HG02981 (cell line): ENCODE measurements around the gene PPP1R7.

Experiments used
- ATAC-seq: cut with Tn5 transposase; IDR thresholded peaks from one replicate; pipeline ENCODE4 v1.9.1; 2021; ENCODE audit warnings: mild to moderate bottlenecking, moderate library complexity; ENCODE audit not compliant: unreplicated experiment

The PPP1R7 gene

GRCh38 chr2:241120440-241120839 lies 29.8 kb upstream of the PPP1R7 start:
- ATAC-seq = no peak

DNA sequence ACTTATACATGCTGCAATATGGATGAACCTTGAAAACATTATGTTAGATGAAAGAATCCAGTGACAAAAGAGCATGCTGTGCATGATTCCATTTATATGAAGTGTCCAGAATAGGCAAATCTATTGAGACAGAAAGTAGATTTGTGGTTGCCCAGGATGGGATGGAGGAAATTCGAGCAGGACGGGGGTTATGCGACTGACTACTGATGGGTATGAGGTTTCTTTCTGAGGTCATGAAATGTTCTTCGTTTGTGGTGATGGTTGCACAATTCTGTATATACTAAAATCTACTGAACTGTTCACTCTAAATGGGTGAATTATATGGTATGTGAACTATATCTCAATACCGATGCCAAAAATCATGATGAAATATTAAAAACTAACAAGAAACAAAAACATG lies 29.3 kb upstream of the PPP1R7 start:
- no peak for ATAC-seq

GRCh38 chr2:241122376-241123002 lies 27.8 kb upstream of the PPP1R7 start:
- no peak for ATAC-seq

DNA sequence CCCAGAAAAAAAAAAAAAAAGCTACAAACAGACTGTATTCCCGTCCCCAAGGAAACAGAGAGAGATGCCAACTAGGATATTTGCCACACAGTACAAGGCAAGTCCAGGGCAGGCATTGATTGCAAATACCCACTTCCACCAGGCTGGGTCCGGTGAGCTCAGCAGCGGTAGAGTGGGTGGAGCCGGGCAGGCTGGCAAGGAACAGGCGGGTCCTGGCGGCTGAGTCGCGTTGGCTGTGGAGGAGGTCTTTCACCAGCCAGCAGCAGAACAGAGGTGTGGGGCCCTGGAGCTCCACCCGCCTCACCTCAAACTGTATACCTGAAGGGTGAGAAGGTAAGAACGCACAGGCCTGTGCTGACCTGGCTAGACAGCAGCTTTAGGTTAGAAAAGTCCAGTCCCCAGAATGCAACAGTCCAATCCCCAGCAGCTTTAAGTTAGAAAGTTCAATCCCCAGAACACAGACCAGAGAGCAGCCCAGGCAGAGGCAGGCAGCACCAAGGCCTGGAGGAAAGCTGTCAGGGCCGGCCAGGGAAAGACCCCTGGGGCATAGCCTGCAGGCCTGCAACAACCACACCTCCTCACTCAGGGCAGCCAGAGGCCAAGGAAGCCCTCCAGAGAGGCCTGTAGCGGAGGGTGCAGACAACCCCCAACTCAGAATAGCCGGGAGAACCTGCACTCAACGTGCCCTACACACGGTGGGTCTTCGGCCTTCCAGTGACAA lies 26.3 kb upstream of the PPP1R7 start:
- ATAC-seq = no peak

GRCh38 chr2:241125626-241126025 lies 24.6 kb upstream of the PPP1R7 start:
- ATAC-seq = no peak

- ATAC-seq = no peak
Measured at GRCh38 chr2:241126201-241126611, 24.1 kb upstream of the PPP1R7 start.

DNA sequence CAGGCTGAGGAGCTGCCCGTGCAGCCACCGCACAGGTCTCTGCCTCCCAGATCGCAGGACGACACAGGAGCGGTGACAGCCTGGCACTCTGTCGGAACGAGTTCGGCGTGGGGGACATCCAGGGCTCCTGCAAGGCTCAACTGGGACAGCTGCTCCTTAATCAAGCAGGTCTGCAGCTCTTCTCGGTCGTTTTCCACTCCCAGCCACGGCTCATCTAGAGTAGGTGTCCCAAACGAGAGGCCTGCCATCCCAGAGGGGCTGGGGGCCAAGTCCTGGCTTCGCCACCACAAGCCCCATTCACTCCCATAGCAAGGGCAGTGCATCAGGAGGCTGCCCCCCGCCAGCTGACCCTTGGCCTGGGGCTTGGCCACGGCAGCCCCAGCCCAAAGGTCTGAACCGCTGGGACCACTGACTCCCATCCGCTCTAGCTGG lies 23.5 kb upstream of the PPP1R7 start:
- no peak for ATAC-seq

DNA sequence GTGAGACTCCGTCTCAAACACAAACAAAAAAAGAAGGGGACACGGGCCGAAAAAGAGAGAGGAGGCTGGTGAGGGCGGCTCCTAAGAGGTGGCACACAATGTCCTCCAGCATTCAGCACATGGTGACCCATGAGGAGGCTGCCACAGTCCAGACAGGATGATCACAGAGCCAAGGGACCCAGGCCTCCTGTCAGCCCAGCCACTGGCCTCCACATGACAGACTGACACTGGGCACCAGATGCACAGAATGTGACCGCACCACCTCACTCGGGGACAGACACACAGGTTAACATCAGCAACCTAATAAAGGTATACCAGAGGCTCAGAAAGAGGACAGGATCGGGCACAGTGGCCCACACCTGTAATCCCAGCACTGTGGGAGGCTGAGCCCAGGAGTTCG lies 22.0 kb upstream of the PPP1R7 start:
- ATAC-seq = no peak

DNA sequence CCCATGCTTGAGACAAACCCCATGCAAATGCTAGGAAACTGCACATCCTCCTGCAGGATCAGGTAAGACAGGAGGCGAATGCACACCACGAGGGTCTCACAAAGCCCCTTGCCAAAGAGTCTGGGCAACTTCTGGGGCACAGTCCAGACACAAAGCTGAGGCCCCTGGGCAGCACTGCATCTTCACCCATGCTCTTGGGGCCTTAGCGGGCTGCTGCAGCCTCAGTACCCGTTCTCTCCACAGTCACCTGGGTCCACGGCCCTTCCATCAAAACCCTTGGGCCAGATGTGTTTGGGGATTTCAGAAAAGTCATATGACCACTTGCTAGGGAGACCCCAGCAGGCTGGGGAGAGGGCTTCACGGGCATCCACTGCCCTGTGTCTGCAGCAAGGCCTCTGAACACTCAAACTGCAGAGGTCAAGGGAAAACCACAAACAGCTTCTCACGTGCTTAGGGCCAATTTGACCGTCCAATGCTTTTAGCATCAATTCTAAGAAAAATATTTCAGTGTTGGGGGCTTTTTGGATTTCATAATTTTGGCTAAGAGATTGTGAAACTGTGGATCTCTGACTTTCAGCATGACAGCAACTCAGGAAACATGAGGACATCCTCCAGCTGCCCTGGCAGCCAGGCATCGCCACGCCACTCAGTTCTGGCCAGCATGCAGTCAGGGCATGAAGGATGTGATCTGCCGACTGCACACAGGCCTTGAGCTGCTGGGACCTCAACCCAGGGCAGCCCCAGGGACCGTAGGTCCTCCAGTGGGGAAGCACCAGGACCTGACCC lies 21.0 kb upstream of the PPP1R7 start:
- ATAC-seq = no peak

DNA sequence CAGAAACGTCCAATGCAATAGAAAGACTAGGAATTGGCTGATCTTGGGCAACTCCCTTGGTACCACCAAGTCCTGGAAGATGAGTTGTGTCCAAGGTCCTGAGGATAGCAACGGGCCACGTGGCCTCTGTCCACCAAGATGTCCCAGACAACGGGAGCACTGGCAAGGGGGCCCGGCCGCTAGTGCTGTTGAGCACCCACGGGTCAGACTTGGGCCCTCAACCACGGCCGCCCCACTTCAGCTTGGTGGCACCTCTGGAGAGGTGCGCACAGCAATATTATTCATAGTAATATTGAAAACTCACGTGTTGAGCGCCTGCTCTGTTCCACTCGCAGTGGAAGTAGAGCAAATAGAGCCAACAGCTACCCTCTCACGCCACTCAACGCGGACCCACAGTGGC lies 20.0 kb upstream of the PPP1R7 start:
- ATAC-seq = no peak

DNA sequence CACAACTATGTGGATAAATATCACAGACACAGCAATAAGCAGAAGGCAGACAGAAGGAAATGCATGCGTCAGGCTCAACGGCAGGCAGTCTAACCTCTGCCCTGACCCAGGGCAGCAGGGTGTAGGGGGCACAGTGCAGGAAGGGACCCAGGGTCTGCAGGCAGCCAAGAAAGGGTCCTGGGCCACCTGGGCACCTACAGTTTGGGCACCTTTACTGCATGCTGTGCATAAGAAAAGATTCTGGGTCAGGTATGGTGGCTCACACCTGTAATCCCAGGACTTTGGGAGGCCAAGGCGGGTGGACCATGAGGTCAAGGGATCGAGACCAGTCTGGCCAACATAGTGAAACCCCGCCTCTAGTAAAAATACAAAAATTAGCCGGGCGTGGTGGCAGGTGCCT lies 18.7 kb upstream of the PPP1R7 start:
- no peak for ATAC-seq

DNA sequence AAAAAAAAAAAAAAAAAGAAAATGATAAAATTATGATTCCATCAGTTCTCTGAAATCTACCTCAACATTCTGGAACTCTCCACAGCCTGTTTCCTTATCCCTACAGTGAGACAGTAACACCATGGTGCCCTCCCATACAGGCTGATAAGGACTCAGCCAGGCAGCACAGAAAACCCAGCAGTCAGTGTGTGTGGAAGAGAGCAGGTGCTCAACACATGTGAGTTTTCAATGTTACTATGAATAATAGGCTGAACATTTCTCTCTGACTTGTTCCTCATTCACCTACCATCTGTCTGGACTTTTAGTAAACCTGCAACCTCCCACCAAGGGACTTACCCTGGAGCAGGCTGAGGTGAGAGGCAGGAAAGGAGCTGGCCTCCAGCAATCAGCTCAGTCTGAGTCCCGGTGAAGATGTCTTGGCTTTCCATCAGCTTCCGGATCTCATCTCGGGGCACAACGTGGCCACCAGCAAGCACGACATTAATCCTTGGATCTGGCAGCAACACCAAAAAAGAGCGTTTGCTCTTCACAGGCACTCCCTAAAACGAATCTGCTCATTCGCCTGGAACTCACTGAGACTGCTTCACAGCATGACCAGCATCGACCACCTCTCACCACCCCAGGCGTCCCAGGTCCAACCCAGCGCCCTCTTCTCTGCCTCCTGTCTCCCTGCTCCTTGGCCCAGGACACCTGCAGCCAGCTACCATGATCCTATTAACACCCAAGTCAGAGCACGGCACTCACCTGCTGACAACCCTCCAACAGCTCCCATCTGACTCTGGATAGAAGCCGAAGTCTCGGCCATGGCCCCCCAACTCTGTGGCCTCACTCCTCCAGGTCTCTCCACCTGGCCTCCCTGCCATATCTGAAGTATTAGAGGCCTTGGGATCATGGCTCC lies 17.5 kb upstream of the PPP1R7 start:
- ATAC-seq = no peak

DNA sequence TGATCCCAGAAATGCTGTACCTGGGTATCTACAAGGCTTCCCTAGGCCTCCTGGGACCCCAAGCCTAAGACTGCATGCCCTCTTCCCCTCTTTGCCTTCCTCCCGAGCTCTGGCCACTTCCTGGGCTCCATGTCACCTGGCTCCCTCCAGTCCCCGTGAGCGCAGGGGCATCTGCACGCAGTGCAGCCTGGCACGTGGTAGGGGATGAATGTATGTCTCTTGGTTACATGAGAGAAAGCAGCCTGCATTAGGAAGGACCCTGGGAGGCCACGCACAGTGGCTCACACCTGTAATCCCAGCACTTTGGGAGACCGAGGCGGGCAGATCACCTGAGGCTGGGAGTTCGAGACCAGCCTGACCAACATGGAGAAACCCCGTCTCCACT lies 16.8 kb upstream of the PPP1R7 start:
- ATAC-seq = no peak

DNA sequence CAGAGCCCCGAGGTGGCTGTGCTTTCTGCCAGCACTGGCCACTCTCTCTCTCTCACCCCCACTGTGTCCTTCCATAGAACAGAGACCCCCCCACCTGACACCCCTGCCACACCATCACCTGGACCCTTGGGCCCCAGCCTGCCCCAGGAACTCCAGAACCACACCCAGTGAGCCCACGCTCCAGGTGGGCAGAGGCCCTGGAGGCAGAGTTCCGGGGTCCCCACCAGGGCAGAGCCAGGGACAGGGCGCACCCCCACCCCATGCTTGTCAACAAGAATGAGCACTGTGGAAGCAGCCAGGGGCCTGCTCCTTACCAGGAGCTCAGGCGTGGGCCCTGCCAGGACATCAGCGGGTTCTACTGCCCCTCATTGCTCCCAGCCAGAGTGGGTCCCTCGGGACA lies 15.6 kb upstream of the PPP1R7 start:
- no peak for ATAC-seq

GRCh38 chr2:241135737-241136136 lies 14.5 kb upstream of the PPP1R7 start:
- ATAC-seq = no peak

- no peak for ATAC-seq
Measured at GRCh38 chr2:241136191-241136590, 14.1 kb upstream of the PPP1R7 start.

DNA sequence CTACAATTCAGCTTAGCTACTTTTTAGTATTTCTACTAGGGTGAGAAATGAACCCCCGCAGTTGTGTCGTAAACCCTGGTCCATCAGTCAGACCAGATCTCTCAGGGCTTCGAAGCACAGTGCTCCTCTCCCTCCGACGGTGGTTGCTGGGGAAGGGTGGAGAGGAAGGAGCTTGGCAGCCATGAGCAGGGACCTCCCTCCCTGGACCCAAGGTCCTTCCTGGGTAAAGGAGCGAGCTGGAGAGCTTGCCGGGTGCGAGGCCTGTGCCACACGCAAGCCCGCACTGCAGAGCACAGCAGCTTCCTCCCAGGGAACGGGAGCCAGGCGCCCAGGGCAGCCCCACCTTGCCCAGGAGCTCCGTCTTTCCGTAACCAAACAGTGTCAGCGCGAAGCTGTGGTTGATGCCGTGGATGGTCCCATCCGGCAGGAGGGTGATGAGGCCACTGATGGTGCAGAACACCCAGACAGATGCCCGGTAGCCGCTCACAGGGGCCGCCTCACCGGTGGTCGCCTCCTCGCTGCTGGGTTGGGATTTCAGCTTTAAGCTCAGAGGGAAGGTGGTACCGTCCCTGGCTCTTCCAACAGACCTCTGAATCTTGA lies 13.5 kb upstream of the PPP1R7 start:
- no peak for ATAC-seq

GRCh38 chr2:241137276-241138190 lies 12.7 kb upstream of the PPP1R7 start:
- no peak for ATAC-seq

DNA sequence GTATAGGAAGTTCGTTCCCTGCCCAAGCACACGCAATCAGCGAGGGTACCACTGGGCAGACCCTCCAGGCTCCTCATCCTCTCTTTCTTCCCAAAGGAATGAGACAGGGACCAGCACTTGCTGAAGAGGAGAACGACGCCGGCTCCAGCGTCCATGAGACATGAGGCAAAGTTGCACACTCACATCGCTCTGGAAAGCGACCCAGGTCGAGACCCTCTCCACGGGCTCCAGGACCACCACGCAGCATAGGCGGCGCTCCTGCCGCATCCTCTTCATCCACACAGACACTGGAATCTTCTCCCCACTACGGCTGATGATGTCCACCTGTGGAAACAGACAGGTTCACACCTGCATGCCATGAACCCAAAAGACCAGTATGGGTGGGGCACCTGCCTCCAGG lies 11.8 kb upstream of the PPP1R7 start:
- no peak for ATAC-seq
